CD4-positive, alpha-beta T cell treated with Interleukin-6 for 4 hours (primary cell): ENCODE measurements around the gene PSTPIP1.
"Not testable (repeated sequence)": the region's sequence is repeated elsewhere in the genome, so short reads cannot be mapped to it uniquely, and the experiment has no call there.

ENCODE experiments used
- DNase-seq: peaks from one replicate; pipeline ENCODE4 v3.0.0-alpha.2; 2020; ENCODE audit warnings: mixed read lengths

PSTPIP1 gene

GRCh38 chr15:76994971-76995945, at the start of gene PSTPIP1:
TSS of gene PSTPIP1 (plus strand) at chr15:76995126. CDS start at chr15:76995574, 448 bp downstream.
- peak; percentile 86 for DNase-seq

GRCh38 chr15:76945494-76946093, 49.3 kb upstream of the PSTPIP1 start:
- no peak for DNase-seq

- DNase-seq = no peak
Measured at GRCh38 chr15:76947454-76947853, 47.5 kb upstream of the PSTPIP1 start.

GRCh38 chr15:76951220-76951619, 43.7 kb upstream of the PSTPIP1 start:
- DNase-seq = no peak

GRCh38 chr15:76953913-76954312, 41.0 kb upstream of the PSTPIP1 start:
- no peak for DNase-seq

- no peak for DNase-seq
Measured at GRCh38 chr15:76954744-76955143, 40.2 kb upstream of the PSTPIP1 start.

- no peak for DNase-seq
Measured at GRCh38 chr15:76961268-76962011, 33.5 kb upstream of the PSTPIP1 start.

- DNase-seq = no peak
Measured at GRCh38 chr15:76962337-76963013, 32.5 kb upstream of the PSTPIP1 start.

- DNase-seq = no peak
Measured at GRCh38 chr15:76963596-76963995, 31.3 kb upstream of the PSTPIP1 start.

- no peak for DNase-seq
Measured at GRCh38 chr15:76964157-76964556, 30.8 kb upstream of the PSTPIP1 start.

GRCh38 chr15:76966051-76966450, 28.9 kb upstream of the PSTPIP1 start:
- not testable (repeated sequence) for DNase-seq

- DNase-seq = no peak
Measured at GRCh38 chr15:76967067-76967466, 27.9 kb upstream of the PSTPIP1 start.

GRCh38 chr15:76968306-76968705, 26.6 kb upstream of the PSTPIP1 start:
- no peak for DNase-seq

GRCh38 chr15:76972389-76973361, 22.3 kb upstream of the PSTPIP1 start:
- no peak for DNase-seq

- peak; percentile 79 for DNase-seq
Measured at GRCh38 chr15:76973362-76973743, 21.6 kb upstream of the PSTPIP1 start.

- no peak for DNase-seq
Measured at GRCh38 chr15:76973906-76974305, 21.0 kb upstream of the PSTPIP1 start.

GRCh38 chr15:76974456-76975036, 20.4 kb upstream of the PSTPIP1 start:
- peak; percentile 40 for DNase-seq

GRCh38 chr15:76976141-76976540, 18.8 kb upstream of the PSTPIP1 start:
- no peak for DNase-seq

GRCh38 chr15:76976572-76977270, 18.2 kb upstream of the PSTPIP1 start:
- DNase-seq = no peak

- DNase-seq = no peak
Measured at GRCh38 chr15:76978522-76979330, 16.2 kb upstream of the PSTPIP1 start.
